GM19328 (cell line): ENCODE measurements around the gene CHKA.

Experiments
- ATAC-seq: cut with Tn5 transposase; IDR thresholded peaks from one replicate; pipeline ENCODE4 v1.9.1; 2021; ENCODE audit warnings: mild to moderate bottlenecking, moderate library complexity; ENCODE audit not compliant: unreplicated experiment

Gene CHKA

DNA sequence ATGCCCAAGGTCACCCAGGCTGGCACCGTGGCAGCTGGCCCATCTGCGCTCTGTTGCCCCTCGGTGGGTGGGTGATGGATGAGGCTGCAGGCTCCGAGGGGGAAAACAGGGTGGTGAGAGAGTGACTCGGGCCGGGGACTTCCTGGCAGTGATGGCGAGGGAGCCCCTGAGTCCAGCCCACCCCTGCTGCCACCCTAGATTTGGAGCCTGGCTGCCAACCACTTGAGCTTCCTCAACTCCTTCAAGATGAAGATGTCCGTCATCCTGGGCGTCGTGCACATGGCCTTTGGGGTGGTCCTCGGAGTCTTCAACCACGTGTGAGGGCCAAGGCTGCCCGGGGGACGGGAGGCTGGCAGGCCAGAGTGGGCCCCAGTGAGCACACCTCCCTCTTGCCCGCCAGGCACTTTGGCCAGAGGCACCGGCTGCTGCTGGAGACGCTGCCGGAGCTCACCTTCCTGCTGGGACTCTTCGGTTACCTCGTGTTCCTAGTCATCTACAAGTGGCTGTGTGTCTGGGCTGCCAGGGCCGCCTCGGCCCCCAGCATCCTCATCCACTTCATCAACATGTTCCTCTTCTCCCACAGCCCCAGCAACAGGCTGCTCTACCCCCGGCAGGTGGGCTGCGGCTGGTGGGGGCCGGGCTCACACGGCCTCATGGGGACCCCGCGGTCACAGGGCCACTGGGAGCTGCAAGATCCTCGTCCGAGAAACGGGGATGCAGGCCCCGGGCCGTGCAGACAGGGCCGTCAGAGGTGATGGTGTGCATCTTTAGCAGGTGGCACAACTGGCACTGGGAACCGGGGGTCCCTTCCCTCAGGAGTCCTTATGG lies 72.3 kb downstream of the CHKA start:
- no peak for ATAC-seq

DNA sequence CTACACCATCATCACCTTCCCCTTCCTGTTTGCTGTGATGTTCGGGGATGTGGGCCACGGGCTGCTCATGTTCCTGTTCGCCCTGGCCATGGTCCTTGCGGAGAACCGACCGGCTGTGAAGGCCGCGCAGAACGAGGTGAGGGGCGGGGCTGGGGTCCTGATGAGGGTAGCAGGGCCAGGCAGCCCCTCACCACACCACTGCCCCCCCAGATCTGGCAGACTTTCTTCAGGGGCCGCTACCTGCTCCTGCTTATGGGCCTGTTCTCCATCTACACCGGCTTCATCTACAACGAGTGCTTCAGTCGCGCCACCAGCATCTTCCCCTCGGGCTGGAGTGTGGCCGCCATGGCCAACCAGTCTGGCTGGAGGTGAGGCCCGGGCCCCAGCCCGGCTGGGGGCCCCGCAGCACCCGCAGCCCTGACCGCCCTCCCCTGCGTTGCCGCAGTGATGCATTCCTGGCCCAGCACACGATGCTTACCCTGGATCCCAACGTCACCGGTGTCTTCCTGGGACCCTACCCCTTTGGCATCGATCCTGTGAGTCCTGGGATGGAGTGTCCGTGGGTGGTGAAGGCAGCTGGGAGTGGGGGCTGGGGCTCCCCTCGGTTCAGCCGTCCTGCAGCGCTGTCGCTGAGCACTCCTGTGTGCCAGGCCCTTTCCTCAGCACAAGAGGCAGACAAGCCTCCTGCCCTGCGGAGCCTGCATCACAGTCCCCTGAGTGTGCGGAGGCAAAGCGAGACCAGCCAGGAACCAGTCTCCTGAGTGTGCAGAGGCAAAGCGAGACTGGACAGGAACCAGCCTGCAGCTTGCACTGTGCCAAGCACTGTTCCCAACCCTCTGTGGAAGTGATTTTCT lies 73.5 kb downstream of the CHKA start:
- no peak for ATAC-seq

DNA sequence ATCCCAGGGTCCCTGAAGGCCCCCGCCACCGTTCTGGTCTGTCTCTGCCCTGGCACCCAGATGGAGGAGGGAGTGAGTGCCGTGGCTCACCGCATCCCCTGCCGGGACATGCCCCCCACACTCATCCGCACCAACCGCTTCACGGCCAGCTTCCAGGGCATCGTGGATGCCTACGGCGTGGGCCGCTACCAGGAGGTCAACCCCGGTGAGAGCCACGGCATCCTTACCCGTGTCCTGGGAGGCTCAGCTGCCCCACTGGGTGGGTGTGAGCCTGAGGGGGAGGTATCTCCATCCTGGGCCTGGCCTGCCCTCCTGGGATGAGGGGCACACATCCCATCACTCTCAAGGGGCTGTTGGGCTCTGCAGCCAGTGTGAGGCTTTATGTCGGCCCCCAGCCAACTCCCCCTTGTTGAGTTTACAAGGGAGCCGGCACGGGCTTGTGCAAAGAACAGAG lies 76.3 kb downstream of the CHKA start:
- ATAC-seq: no peak

DNA sequence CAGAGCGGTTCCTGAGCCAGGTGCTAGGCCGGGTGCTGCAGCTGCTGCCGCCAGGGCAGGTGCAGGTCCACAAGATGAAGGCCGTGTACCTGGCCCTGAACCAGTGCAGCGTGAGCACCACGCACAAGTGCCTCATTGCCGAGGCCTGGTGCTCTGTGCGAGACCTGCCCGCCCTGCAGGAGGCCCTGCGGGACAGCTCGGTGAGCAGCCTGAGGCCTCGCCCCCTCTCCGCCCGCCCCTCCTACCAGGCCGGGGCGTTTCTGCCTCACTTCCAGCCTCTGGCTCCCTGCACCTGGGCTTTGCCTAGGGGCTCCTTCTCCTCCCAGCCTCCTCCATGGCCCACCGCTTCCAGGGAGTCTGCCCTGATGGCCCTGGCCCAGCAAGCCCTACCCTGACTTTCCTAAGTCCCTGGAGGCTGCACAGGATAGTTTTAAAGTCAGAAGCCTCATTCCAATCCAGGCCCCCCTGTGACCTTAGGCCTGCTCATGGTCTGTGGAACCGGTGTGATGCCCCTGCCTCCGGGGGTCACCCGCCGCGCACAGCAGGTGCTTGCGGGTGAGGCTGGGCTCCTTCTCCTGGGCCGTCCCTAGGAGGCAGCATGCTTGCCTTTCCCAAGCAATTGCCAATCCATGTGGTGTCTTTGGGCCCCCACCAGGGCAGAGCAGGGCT lies 76.9 kb downstream of the CHKA start:
- ATAC-seq: no peak

DNA sequence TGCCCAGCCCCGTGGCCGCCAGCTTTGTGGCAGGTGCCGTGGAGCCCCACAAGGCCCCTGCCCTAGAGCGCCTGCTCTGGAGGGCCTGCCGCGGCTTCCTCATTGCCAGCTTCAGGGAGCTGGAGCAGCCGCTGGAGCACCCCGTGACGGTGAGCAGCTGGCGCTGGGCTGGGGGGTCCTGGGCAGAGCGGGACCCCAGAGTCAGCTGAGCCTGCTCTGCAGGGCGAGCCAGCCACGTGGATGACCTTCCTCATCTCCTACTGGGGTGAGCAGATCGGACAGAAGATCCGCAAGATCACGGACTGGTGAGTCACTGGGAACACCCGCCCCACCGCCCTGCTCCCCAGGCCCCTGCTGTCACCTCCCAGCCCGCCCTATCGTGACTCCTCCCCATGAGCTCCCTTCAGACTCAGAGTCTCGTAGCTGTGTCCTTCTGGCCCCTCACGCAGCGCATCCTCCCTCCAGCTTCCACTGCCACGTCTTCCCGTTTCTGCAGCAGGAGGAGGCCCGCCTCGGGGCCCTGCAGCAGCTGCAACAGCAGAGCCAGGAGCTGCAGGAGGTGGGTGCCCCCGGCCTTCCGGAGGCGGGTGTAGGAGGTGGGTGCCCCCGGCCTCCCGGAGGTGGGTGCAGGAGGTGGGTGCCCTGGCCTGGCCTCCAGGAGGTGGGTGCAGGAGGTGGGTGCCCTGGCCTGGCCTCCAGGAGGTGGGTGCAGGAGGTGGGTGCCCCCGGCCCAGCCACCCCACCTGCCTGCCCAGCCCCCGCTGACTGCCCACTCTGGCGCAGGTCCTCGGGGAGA lies 77.6 kb downstream of the CHKA start:
- ATAC-seq: no peak

DNA sequence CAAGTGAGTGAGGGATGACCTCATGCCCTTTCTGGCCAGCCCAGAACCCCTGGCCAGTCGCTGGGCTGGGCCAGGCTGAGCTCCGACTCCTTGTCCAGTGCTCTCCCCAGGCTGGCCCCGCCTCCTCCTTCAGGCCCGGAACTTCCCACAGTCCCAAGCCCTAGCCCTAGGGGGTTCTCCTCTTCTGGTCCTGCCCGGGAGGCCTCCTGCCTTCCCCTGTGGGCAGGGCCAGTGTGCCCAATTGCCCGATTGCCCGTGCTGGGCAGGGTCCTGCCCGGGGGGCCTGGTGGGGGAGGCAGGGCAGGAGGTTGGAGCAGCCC lies 78.2 kb downstream of the CHKA start:
- no peak for ATAC-seq

DNA sequence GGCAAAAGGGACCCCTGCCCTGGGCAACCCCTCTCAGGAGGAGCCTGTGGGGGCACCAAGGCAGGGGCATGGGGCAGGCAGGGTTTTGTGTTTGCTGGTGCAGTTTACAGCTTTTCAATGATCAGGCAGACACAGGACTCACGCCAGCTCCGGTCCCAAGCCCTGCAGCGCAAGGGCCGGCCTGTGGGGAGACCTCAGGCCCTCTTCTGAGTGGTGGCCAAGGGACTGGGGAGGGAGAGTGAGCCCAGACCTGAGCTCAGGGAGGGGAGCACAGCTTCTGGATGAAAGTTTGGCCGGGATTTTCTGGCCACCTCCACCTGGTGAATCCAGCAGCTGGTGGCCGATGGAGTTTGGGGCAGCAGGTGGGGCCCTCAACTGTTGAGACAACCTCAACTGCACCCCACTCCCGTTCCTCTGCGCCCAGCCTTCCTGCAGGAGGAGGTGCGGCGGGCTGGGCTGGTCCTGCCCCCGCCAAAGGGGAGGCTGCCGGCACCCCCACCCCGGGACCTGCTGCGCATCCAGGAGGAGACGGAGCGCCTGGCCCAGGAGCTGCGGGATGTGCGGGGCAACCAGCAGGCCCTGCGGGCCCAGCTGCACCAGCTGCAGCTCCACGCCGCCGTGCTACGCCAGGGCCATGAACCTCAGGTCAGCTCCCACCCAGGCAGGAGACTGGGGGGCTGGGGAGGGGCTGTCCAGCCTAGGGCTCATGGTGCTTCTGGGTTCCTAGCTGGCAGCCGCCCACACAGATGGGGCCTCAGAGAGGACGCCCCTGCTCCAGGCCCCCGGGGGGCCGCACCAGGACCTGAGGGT lies 78.8 kb downstream of the CHKA start:
- ATAC-seq: no peak

DNA sequence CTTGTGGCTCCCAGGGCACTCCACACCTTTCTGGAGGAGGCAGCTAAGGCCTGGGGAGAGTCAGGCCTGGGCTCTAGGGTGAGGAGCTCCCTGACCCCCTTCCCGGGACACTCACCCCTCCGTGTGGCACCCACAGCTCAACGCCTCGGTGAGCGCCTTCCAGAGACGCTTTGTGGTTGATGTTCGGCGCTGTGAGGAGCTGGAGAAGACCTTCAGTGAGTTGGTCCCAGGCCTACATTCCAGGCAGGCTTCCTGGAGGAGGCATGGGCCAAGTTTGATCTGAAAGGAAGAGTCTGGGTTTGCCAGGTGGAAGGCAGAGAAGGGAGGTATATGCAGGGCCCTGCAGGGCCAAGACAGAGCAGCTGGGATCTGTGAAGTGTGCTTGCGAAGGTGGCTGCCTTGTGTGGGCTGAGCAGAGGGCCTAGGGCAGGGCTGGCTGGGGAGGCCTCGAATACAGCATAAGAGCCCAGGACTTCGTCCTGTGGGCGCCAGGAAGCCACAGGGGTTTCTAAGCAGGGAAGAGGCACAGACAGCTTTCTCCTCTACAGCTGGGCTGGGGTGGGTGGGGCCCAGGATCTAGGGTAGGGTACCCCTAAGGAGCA lies 79.5 kb downstream of the CHKA start:
- no peak for ATAC-seq

DNA sequence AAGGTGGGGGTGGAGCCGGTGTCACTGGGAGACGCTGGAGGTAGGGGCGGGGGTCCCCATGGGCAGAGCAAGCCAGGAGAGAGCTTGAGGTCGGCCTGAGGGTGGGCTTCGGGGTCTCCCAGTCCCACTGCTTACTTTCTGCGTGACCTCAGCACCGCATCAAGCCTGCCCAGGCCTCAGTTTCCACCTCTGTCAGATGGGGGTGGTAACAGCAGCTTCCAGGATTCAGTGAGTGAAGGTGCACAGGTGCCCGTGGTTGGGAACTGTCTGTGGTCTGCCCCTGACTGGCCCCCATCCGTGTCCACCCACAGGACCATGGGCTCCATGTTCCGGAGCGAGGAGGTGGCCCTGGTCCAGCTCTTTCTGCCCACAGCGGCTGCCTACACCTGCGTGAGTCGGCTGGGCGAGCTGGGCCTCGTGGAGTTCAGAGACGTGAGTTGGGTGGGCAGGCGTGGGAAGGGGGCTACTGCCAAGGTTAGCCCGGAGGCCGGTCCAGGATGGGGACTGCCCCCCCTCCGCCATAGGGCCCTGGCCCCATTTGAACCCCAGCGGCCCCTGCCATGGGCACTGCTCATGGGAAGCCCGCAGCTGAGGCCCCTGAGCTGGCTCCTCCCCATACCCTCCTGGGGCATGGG lies 80.1 kb downstream of the CHKA start:
- ATAC-seq: no peak

DNA sequence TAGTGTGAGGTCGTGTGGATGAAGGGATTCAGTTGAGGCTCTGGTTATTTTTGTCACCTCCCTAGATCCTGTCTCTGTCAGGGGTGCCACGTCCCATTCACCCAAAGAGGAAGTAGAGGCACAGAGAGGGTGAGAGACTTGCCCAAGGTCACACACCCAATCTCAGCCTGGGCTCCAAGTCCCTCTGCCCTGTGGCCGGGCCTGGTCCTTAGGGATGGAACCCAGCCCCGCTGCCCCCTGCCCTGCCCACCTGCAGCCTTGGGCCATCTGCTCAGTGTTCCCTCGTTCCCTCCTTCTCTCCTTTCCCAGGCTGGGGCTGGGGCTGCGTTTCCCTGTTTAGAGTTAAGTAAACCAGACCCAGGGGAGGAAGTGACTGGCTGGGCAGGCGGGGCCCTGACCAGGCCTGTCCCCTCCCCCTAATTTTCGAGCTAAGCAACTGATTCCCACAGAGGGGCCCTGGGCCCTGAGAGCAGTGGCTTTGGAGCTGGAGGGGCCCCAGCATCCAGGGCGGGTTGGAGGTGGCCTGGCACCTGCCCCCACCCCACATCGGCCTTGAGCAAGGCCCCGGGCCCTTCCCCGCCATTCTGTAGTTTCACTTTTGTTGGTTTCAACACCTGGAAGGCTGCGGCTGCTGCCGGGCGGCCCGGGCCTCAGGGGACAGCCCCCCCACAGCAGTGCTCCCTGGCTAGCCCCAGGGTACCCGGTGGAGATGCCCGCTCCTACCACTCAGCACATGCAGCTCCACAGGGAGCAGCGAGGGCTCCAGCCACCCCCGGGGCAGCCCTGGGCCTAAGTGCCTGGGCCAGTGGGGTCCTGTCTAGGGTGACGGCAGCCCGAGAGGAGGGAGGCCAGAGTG lies 80.9 kb downstream of the CHKA start:
- no peak for ATAC-seq

DNA sequence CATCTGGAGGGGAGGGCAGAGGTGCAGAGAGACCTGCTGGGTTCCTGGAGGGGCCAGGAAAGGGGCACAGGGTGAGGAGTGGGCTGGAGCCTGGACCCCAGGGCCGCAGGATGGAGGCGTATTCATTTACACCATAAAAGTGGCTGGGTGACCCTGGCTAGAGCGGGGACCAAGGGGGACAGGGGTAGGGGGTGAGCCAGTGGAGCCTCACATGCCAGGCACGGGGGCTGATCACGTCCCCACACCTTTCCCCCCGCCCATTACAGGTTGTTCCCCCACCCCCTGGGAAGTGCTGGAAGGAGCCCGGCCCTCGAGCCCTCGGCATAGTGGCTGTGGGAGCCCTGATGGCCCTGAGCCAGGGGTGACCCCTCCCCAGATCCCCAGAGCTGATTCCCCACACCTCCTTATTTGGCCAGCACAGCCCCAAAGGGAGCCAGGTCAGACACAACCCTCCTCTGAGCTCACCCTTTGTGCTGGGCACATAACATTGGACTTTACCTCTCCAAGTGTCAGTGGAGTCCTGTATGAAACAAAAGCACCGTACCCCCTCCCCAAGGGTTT lies 81.6 kb downstream of the CHKA start:
- no peak for ATAC-seq

DNA sequence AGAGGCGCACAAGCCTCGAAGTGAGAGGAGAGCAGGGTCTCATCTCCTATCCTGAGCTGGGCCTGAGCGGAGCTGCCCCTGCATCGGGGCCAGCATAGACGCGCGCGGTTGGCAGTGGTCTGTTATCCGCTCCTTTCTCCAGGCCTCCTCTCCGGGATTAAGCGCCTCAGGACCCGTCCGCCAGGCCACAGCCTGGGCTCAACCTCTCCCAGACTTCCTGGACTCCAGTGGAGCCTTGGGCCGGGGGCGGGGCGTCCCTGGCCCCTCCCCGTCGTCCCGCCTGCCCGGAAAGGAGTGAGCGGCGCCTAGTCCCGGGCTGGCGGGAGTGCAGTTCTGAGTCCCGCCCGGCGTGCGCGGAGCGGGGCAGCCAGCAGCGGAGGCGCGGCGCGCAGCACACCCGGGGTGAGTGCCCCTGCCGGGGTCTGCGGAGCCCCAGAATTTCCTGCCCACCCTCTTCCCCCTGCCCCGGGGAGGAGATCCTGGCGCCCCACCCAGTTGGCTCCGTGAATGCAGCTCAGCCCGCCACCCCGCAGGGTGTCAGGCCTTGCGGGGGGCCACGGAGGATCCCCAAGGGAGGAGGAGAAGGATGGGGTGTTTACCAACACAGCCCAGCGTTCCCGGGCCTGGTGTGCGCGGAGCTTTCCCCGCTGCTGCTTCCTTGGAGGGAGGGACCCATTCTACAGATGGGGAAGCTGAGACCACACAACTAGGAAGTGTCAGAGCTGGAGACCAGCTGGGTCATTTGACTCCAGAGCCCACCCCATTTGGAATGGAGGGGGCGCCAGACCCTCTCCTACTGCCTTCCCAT lies 82.3 kb downstream of the CHKA start, which contains the start of gene TCIRG1:
Gene TCIRG1 (plus strand): TSS at position 308 of the 808 bp plus-strand sequence. CDS start 2,247 bp downstream, outside the sequence.
- no peak for ATAC-seq

DNA sequence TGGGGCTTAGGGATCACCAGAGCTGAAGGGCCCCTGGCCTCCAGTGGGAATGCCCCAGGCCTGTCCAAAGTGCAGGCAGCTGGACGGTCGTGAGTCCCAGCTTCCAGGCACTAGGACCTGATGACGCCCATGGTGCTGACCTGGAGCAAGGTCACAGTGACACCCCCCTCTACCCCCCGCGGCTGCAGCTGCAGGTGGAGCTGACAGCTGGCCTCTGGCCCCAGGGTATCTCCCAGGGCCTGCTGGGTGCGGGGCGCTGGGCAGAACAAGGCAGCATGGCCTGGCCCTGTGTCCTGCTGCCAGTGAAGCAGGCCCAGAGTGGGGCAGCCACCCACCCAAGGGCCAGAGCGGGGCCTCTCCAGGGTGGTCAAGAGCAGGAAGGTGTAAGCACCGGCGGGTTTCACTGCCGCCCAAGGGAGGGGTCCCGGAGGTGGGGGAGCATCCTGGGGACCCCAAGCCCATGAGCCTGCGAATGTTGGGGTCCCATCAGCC lies 82.9 kb downstream of the CHKA start:
- ATAC-seq: no peak

DNA sequence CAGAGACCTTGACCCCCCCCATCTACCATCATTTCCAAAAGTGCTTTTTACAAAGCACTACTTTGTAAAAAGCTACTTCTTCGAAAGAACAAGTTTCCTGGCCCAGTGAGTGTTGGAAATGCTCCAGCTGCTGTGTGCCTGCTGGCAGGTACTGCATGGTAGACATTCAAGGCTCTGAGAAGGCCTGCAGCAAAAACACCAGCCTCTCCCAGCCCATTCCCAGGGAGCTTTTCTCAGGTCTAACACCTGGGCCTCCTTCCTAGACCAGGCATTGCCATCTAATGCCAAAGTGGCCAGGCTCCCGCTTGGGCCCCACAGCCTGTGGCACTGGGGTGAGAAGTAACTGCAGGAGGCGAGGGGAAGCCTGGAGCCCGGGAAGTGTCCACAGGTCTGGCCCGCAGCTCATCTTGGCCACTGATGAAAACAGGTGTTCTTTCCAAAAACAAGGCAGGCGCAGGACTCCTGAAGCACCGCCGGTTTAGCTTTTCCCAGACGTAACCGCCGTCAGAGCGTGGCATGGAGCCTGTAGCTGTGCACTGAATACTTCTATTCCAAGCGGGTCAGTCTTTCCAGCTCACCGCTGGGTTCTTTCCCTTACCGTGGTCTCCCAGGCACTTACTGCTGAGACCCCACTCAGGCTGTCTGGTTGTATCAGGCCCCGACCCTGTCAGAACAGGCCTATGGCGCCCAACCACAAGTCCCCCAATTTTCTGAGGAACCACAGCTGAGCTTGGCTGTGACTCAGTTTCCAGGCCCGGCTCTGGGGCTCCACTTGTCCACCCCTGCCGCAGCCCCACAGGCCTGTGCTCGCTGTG lies 83.6 kb downstream of the CHKA start:
- ATAC-seq: no peak

DNA sequence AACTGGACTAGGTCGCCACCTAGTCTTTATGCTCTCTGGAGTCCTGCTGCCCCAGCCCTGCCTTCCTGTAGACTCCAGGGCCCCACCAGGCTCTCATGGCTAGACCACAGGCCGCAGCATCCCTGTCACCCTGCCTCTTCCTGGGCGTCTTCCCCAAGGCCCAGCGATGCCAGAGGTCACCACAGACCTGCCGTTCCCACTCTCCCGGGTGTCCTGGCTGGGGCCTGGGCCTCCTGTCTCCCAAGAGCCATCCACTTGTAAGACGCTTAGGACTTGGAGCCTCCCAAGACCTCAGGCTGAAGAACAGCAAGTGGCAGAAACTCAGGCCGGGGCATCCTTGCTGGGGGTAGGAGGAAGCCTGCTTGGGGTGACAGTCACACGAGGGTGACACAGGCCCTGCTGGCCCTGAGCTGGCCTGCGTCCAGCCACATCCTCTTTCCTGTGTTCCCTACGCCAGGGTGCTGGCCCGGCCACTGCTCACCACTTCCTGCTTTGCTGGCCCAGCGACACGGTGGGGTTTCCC lies 84.4 kb downstream of the CHKA start:
- ATAC-seq: no peak
